Measurements from ENCODE around the gene PKHD1.
"Not testable (repeated sequence)": the region's sequence is repeated elsewhere in the genome, so short reads cannot be mapped to it uniquely, and the experiment has no call there.

Gene PKHD1

DNA sequence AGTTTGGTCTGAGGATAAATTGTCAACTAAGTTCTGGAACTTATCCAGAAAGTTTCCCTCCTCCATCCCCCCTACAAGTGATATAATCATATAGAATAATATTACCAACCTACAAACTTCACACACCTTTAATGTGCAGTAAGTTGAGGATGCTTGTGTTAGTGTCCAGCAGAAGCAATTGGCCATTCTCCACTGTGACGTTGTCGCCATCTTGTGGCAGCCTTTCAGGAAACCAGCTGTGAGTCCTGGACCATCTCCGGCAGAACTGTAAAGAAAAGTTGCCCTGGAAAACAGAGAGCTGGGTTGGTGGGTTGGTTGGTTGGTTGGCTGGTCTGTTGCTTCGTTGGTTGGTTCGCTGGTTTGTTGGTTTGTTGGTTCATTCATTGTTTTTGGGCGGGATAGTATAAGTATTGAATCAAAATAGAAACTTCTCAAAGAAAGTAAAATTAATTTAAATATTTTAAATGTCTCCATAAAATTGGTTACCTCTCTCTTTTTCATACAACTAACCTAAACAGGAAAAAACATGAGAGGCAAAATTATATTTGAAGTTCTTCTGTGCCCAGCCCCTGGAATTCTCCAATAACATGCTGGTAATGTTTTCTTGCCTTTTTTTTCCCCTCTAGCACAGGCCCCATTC, 127.5 kb downstream of the PKHD1 start:
- TF ChIP-seq, protein P1, sequence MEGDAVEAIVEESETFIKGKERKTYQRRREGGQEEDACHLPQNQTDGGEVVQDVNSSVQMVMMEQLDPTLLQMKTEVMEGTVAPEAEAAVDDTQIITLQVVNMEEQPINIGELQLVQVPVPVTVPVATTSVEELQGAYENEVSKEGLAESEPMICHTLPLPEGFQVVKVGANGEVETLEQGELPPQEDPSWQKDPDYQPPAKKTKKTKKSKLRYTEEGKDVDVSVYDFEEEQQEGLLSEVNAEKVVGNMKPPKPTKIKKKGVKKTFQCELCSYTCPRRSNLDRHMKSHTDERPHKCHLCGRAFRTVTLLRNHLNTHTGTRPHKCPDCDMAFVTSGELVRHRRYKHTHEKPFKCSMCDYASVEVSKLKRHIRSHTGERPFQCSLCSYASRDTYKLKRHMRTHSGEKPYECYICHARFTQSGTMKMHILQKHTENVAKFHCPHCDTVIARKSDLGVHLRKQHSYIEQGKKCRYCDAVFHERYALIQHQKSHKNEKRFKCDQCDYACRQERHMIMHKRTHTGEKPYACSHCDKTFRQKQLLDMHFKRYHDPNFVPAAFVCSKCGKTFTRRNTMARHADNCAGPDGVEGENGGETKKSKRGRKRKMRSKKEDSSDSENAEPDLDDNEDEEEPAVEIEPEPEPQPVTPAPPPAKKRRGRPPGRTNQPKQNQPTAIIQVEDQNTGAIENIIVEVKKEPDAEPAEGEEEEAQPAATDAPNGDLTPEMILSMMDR (IDR thresholded peaks at IDR 0.05; ENCODE audit: insufficient read depth, missing control alignments) = peak; percentile 95
- DNase-seq (ENCODE audit: insufficient read length, low spot score) (no peak), FAIRE-seq (peak; percentile 78)

DNA sequence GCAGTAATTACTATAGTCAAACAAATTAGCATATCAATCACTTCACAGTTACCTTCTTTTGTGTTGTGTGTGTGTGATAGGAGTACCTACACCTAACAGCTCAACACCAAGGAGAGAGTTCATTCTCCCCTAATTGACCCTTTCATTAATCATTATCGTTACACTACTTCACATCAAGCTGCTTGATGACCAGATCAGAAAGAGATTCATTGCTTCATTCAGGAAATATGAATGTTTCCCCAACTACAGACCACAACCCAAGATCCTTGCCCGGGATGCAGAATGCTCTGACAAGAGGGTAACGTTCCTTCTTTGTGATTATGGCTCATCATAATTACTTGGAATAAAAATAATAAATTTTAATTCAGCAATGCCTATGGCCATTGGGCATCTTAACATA, 132.7 kb downstream of the PKHD1 start:
- TF ChIP-seq, protein P1 (IDR thresholded peaks at IDR 0.05; ENCODE audit: insufficient read depth, missing control alignments) = no peak
- FAIRE-seq (no peak), DNase-seq (ENCODE audit: insufficient read length, low spot score) (no peak)

DNA sequence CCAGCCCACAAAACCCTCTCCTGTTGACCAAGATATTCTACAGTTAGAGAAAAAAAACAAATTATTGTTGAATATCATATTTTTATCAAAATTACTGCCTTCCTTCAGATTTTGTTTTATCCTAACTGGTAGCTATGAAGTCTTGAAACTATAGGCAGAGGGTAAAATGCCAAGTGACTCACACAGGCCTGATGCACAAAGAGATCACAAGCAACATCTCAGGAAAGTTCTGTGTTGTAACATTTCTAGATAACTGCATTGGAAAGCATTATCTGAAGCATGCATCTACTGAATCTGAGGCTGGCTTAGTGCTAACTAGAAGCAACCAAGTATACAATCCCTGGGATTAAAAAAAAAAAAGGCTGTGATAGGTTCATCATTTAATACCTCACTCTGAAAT, 134.2 kb downstream of the PKHD1 start:
- DNase-seq (ENCODE audit: insufficient read length, low spot score) (no peak), FAIRE-seq (no peak)
- TF ChIP-seq, protein P1 (IDR thresholded peaks at IDR 0.05; ENCODE audit: insufficient read depth, missing control alignments) = no peak

DNA sequence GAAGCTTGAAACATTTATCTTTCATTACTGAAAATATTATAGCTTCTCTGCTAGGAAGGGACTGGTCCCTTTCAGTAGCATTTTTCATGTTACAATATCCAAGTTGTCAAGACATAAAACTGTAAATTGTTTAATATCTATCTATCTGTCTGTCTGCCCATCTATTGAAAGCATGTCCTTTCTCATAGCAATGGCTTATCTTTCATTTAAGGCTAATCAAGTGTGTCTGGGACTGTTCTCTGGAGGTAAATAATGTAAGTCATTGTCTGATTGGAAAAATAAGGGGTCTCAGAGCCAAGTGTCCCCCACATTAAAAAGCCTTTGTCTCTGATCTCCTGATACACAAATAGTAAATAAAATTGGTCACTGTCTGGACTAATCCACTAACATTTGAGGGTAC, 135.5 kb downstream of the PKHD1 start:
- DNase-seq (ENCODE audit: insufficient read length, low spot score) (no peak), FAIRE-seq (no peak)
- TF ChIP-seq, protein P1 (IDR thresholded peaks at IDR 0.05; ENCODE audit: insufficient read depth, missing control alignments) = no peak

DNA sequence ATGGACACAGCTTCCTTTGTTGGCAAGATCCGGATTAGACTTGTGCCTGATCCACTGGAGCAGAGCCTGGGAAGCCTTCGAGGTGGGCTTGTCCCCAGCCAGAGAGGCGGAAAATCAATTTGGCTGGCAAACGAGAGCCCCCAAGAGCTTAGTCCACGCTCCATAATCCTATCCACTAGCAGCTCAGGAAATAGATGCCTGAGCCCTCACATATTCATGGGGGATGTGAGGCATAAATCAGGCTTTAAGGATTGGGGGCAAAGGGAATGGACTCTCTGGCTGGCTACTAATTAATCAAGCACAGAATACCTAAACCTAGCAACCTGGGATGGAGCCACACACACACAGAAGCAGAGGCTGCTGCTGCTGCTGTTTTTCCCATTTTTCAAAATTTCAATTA, 137.9 kb downstream of the PKHD1 start:
- FAIRE-seq (peak; percentile 41), DNase-seq (ENCODE audit: insufficient read length, low spot score) (no peak)
- TF ChIP-seq, protein P1 (IDR thresholded peaks at IDR 0.05; ENCODE audit: insufficient read depth, missing control alignments) = no peak

DNA sequence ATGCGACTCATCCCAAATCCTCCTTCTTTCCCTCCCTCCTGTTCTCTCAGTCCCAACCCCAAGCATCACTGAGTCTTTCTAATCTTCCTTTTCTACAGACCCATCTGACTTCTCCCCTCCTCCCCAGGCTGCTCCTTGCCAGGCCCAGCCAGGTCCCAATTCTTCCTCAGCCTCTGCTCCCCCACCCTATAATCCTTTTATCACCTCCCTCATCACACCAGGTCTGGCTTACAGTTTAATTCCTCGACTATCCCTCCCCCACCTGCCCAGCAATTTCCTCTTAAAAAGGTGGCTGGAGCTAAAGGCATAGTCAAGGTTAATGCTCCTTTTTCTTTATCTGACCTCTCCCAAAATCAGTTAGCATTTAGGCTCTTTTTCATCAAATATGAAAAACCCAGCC, 147.7 kb downstream of the PKHD1 start:
- FAIRE-seq; DNase-seq (ENCODE audit: insufficient read length, low spot score): not testable (repeated sequence)

DNA sequence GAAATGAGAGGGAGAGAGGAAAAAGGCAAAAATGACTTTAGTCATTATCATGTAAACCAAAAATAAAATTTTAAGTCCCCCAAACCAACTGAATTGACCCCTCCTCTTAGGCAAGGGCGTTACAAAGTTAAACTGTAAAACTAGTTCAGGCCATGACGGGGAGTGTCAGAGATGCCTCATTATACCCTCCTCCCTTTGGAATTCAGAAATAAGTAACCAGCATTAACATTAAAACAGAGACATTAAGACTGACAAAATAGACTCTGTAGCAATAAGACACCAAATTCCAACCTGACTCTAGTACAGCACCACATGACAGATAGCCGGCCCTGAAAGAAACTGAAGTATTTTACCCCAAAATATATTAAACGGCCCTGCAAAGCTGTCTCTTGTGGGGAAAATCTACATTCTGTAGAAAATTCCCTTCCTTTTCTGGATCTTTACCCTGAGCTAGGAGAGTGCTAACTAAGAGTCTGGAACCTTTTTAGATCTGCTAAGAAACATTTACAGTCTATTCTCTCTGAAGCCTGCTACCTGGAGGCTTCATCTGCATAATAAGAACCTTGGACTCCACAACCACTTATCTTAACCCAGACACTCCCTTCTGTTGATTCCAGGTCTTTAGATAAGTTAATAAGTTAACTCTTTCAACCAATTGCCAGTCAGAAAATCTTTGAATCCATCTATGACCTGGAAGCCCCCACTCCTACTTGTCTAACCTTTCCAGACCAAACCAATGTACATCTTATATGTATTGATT, 150.7 kb downstream of the PKHD1 start:
- DNase-seq (ENCODE audit: insufficient read length, low spot score) = no peak
- TF ChIP-seq, protein P1 (IDR thresholded peaks at IDR 0.05; ENCODE audit: insufficient read depth, missing control alignments) = no peak
- no peak for FAIRE-seq
